PC-3 (cell line): ENCODE measurements around the gene VSTM4.

Source experiments
- EZH2 ChIP-seq: fragments of 300-600 bp; sonication (generic); IDR thresholded peaks from one replicate; pipeline ENCODE4 v1.6.1; 2017; ENCODE audit warnings: antibody characterized with exemption, mild to moderate bottlenecking, low read length; ENCODE audit not compliant: unreplicated experiment
- TF ChIP-seq, protein P1 (sequence below): fragments of 300-600 bp; sonication (generic); conservative IDR thresholded peaks from 2 replicates; pipeline ENCODE4 v1.5.1; 2017; ENCODE audit warnings: antibody characterized with exemption, low read depth, mild to moderate bottlenecking, low read length

DNA sequence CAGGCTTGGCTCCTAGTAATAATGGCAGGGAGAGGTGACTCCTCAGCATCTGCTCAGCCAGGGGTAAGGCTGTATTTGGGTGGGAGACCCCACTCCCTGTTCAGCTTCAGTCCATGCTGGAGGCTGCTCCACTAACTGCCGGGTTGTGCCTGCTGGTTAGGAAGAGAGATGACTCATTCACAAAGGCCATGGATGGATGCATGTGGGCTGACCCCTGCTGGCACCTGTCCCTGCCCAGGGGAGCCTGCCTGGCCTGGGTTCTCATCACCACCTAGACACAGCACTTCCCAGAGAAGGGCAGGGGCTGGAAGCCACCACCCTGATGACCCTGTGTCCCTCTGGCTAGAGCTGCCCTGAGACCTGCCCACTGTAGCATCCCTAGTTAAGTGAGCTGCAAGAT is 59.0 kb downstream of the VSTM4 start:
- TF ChIP-seq, protein P1, sequence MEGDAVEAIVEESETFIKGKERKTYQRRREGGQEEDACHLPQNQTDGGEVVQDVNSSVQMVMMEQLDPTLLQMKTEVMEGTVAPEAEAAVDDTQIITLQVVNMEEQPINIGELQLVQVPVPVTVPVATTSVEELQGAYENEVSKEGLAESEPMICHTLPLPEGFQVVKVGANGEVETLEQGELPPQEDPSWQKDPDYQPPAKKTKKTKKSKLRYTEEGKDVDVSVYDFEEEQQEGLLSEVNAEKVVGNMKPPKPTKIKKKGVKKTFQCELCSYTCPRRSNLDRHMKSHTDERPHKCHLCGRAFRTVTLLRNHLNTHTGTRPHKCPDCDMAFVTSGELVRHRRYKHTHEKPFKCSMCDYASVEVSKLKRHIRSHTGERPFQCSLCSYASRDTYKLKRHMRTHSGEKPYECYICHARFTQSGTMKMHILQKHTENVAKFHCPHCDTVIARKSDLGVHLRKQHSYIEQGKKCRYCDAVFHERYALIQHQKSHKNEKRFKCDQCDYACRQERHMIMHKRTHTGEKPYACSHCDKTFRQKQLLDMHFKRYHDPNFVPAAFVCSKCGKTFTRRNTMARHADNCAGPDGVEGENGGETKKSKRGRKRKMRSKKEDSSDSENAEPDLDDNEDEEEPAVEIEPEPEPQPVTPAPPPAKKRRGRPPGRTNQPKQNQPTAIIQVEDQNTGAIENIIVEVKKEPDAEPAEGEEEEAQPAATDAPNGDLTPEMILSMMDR: no peak
- TF ChIP-seq EZH2: no peak
